Astrocyte (in vitro differentiated cells and primary cell): ENCODE measurements around the gene MRPS6. TPM values are rescaled to one million over a fixed set of nuclear protein-coding genes. Genes with fewer than 3 reads are reported as not detected.

ENCODE experiments used
- DNase-seq: peaks from one replicate; pipeline ENCODE4 v3.0.0-alpha.2; 2010; ENCODE audit warnings: low read depth
- FAIRE-seq: peaks from 2 replicates; lab custom pipeline; 2011; peaks lifted over from hg19 to GRCh38; lab: Jason Lieb, UNC
- H2AFZ ChIP-seq: 2 replicates; pipeline ENCODE4 v1.6.0; 2012; ENCODE audit warnings: low read depth, low read length, inconsistent platforms
- H3K27ac ChIP-seq: 2 replicates; pipeline ENCODE4 v1.5.1; 2011; ENCODE audit warnings: low read depth, low read length, inconsistent platforms
- H3K27me3 ChIP-seq: 2 replicates; pipeline ENCODE4 v1.6.0; 2011; ENCODE audit warnings: low read length, inconsistent platforms; ENCODE audit not compliant: insufficient read depth
- H3K36me3 ChIP-seq: 2 replicates; pipeline ENCODE4 v1.5.1; 2011; ENCODE audit warnings: low read length, inconsistent platforms; ENCODE audit not compliant: insufficient read depth
- H3K4me1 ChIP-seq: 2 replicates; pipeline ENCODE4 v1.5.1; 2011; ENCODE audit warnings: low read length, inconsistent platforms; ENCODE audit not compliant: insufficient read depth
- H3K4me2 ChIP-seq: 2 replicates; pipeline ENCODE4 v1.6.0; 2012; ENCODE audit warnings: low read length, inconsistent platforms
- H3K4me3 ChIP-seq: 2 replicates; pipeline ENCODE4 v1.5.1; 2011; ENCODE audit warnings: low read depth, mild to moderate bottlenecking, low read length, inconsistent platforms; ENCODE audit not compliant: insufficient read depth
- H3K79me2 ChIP-seq: 2 replicates; pipeline ENCODE4 v1.6.0; 2012; ENCODE audit warnings: mild to moderate bottlenecking, low read length, inconsistent platforms; ENCODE audit not compliant: insufficient read depth
- H3K9ac ChIP-seq: 2 replicates; pipeline ENCODE4 v1.6.0; 2012; ENCODE audit warnings: mild to moderate bottlenecking, low read length, inconsistent platforms
- H3K9me3 ChIP-seq: 2 replicates; pipeline ENCODE4 v1.5.1; 2012; ENCODE audit warnings: low read depth, mild to moderate bottlenecking, low read length, inconsistent platforms; ENCODE audit not compliant: insufficient read depth
- H4K20me1 ChIP-seq: 2 replicates; pipeline ENCODE4 v1.6.0; 2012; ENCODE audit warnings: low read length, inconsistent platforms; ENCODE audit not compliant: insufficient read depth
- H3K27ac Mint-ChIP-seq: one replicate; pipeline ENCODE4 v1.8.0; 2021; ENCODE audit warnings: mild to moderate bottlenecking, mixed read lengths; ENCODE audit not compliant: unreplicated experiment
- H3K27me3 Mint-ChIP-seq: one replicate; pipeline ENCODE4 v1.8.0; 2021; ENCODE audit warnings: low read depth, mixed read lengths; ENCODE audit not compliant: unreplicated experiment
- H3K36me3 Mint-ChIP-seq: one replicate; pipeline ENCODE4 v1.8.0; 2021; ENCODE audit warnings: low read depth, mixed read lengths; ENCODE audit not compliant: unreplicated experiment
- H3K4me1 Mint-ChIP-seq: one replicate; pipeline ENCODE4 v1.8.0; 2021; ENCODE audit warnings: low read depth, mixed read lengths; ENCODE audit not compliant: unreplicated experiment
- H3K4me3 Mint-ChIP-seq: one replicate; pipeline ENCODE4 v1.8.0; 2021; ENCODE audit warnings: mild to moderate bottlenecking, moderate library complexity, mixed read lengths; ENCODE audit not compliant: unreplicated experiment
- H3K9me3 Mint-ChIP-seq: one replicate; pipeline ENCODE4 v1.8.0; 2021; ENCODE audit warnings: mild to moderate bottlenecking, mixed read lengths; ENCODE audit not compliant: unreplicated experiment
- CTCF ChIP-seq: IDR thresholded peaks from 2 replicates; pipeline ENCODE4 v1.5.1; 2011; ENCODE audit warnings: low read depth, mild to moderate bottlenecking, inconsistent platforms, low read length, moderate library complexity; ENCODE audit not compliant: insufficient read depth
- EZH2 ChIP-seq: IDR thresholded peaks from 2 replicates; pipeline ENCODE4 v1.6.1; 2012; ENCODE audit warnings: mild to moderate bottlenecking, low read length, inconsistent platforms; ENCODE audit not compliant: insufficient read depth
- total RNA-seq: library from RNA; stranded (reverse); gene quantifications from 2 replicates; pipeline ENCODE4 v1.2.1, GENCODE V29; 2021

Gene MRPS6
- total RNA-seq, 1 donor from 2014 or later = 67.5 TPM

- H3K36me3 ChIP-seq = no peaks in the 10 kb centered on the region
- Mint-ChIP-seq H3K36me3 (no peaks in the 10 kb centered on the region), H3K9me3 (peaks cover 2% of the 10 kb centered on the region), H3K27me3 (peaks cover 2% of the 10 kb centered on the region), H3K27ac (no peak overlapping the region), H3K4me1 (no peaks in the 10 kb centered on the region), H3K4me3 (no peak overlapping the region)
- no peak overlapping the region for H3K9ac ChIP-seq
- no peaks in the 10 kb centered on the region for H3K4me1 ChIP-seq
- H3K4me2 ChIP-seq = no peak overlapping the region
- H3K4me3 ChIP-seq = no peak overlapping the region
- no peaks in the 10 kb centered on the region for H3K9me3 ChIP-seq
- H2AFZ ChIP-seq = no peak overlapping the region
- DNase-seq (no peak), FAIRE-seq (no peak)
- H3K27me3 ChIP-seq = no peaks in the 10 kb centered on the region
- H4K20me1 ChIP-seq = no peaks in the 10 kb centered on the region
- TF ChIP-seq EZH2 = no peak
- TF ChIP-seq CTCF = no peak
- no peak overlapping the region for H3K27ac ChIP-seq
- no peaks in the 10 kb centered on the region for H3K79me2 ChIP-seq
Measured at GRCh38 chr21:34055615-34056014, 17.8 kb upstream of the MRPS6 start.

DNA sequence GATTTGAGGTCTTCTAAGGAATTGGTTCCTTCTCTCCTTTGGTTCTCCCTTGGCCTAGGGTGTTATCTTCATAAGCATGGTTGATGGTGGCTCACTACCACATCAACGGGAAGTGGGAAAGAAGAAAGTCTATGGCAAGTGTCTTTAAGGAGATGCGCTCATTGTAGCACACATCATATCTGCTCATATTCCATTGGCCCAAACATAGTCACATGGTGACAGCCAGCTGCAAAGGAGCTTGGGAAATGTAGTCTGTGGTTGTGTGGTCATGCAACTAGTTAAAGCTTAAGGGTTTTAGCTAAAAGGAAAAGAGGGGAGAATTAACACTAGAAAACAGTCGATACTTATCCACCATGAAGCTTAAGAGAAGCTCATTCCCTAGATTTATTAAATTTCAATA lies 11.4 kb upstream of the MRPS6 start:
- H3K27ac Mint-ChIP-seq = no peak overlapping the region
- DNase-seq = no peak
- no peak for TF ChIP-seq CTCF
- no peak for TF ChIP-seq EZH2

DNA sequence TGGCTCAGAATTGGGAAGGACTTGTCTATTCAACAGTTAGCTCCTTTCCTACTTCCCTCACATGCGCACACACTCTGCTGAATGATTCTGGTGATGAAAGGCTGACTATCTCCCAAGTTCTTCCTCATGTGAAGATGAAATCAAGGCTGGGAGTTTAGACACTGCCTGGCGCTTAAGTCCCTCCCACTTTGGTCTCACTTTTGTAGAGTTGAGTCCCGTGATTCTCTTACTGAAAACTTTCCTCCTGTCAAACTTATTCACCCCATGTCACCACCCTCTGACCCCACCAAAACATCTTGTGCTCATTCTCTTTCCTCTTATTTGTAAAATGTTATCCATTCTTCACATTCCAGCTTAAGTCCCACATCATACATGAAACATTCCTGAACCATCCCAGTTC lies 8.4 kb upstream of the MRPS6 start:
- H3K4me3 ChIP-seq = no peak overlapping the region
- no peak overlapping the region for H3K27ac ChIP-seq
- no peak overlapping the region for H2AFZ ChIP-seq
- no peak overlapping the region for H3K4me2 ChIP-seq
- no peak for TF ChIP-seq CTCF
- no peak for TF ChIP-seq EZH2
- Mint-ChIP-seq H3K36me3 (no peaks in the 10 kb centered on the region), H3K9me3 (peaks cover 3% of the 10 kb centered on the region), H3K27ac (no peak overlapping the region), H3K4me3 (no peak overlapping the region), H3K27me3 (no peaks in the 10 kb centered on the region), H3K4me1 (peaks cover 2% of the 10 kb centered on the region)
- H3K9me3 ChIP-seq = no peaks in the 10 kb centered on the region
- H3K4me1 ChIP-seq = no peaks in the 10 kb centered on the region
- H3K27me3 ChIP-seq = peaks cover 2% of the 10 kb centered on the region
- no peaks in the 10 kb centered on the region for H3K79me2 ChIP-seq
- FAIRE-seq = no peak
- no peak overlapping the region for H3K9ac ChIP-seq
- no peaks in the 10 kb centered on the region for H3K36me3 ChIP-seq
- no peaks in the 10 kb centered on the region for H4K20me1 ChIP-seq
- no peak for DNase-seq

More for the DNA sequence above, 11.4 kb upstream of the MRPS6 start:
- Mint-ChIP-seq H3K27me3 (no peaks in the 10 kb centered on the region), H3K4me1 (peaks cover 2% of the 10 kb centered on the region), H3K4me3 (no peak overlapping the region), H3K9me3 (peaks cover 2% of the 10 kb centered on the region), H3K36me3 (no peaks in the 10 kb centered on the region)
- no peaks in the 10 kb centered on the region for H3K4me1 ChIP-seq
- no peak overlapping the region for H3K27ac ChIP-seq
- H3K36me3 ChIP-seq = no peaks in the 10 kb centered on the region
- no peak overlapping the region for H3K4me3 ChIP-seq
- no peaks in the 10 kb centered on the region for H3K9me3 ChIP-seq
- no peak overlapping the region for H3K4me2 ChIP-seq
- FAIRE-seq = no peak
- no peak overlapping the region for H2AFZ ChIP-seq
- no peaks in the 10 kb centered on the region for H4K20me1 ChIP-seq
- H3K79me2 ChIP-seq = no peaks in the 10 kb centered on the region
- H3K9ac ChIP-seq = no peak overlapping the region
- peaks cover 2% of the 10 kb centered on the region for H3K27me3 ChIP-seq
